ENCODE results near the gene ACAP3.

DNA sequence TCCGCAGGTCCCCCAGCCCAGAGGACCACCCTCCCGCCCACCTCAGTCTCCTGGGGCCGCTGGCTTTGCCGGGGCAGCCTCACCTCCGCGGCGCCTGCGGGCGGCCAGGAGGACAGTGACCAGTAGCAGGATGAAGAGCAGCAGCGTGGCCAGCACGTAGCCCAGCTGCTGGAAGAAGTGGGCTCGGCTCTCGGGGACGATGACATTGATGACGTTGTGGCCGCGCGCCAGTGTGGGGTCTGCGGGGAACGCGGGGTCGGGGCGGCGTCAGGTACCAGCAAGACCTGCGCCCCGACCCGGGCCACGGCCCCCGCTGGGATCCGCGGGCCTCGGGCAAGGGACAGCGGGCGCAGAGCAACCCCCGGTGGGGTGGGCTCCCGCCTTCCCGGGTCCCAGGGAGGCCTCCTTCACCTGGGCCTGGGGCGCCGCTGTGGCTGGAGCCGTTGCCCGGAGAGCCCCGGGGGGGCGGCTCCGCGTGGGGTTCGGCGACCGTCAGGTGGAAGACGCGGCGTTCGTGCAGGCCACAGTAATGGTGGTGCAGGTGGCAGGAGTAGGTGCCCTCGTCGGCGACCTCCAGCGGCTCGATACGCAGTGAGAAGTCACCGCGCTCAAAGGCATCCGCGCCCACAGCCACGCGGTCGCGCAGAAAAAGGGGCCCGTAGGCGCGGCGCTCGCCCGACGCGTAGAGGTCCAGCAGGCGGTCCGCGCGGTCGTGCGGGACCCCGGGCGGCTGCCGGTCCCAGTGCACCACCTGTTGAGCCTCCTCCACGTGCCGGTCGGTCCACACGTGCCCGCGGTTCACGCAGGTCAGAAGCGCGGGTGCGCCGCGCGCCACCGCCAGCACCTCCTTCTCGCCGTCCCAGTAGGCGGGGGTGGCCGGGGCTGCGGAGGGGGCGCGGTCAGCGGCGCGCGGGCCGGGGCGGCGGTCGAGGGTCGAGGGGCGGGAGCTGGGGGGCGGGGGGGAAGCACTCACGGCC is 46.8 kb upstream of the ACAP3 start:
- TF ChIP-seq, protein P1, sequence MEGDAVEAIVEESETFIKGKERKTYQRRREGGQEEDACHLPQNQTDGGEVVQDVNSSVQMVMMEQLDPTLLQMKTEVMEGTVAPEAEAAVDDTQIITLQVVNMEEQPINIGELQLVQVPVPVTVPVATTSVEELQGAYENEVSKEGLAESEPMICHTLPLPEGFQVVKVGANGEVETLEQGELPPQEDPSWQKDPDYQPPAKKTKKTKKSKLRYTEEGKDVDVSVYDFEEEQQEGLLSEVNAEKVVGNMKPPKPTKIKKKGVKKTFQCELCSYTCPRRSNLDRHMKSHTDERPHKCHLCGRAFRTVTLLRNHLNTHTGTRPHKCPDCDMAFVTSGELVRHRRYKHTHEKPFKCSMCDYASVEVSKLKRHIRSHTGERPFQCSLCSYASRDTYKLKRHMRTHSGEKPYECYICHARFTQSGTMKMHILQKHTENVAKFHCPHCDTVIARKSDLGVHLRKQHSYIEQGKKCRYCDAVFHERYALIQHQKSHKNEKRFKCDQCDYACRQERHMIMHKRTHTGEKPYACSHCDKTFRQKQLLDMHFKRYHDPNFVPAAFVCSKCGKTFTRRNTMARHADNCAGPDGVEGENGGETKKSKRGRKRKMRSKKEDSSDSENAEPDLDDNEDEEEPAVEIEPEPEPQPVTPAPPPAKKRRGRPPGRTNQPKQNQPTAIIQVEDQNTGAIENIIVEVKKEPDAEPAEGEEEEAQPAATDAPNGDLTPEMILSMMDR (IDR thresholded peaks at IDR 0.05), result no peak
- TF ChIP-seq POLR2A (IDR thresholded peaks at IDR 0.05), result no peak

All from sigmoid colon (tissue), 3 donors.